PC-3 (cell line): ENCODE measurements around the gene MYH6.

Experiments used
- EZH2 ChIP-seq: fragments of 300-600 bp; sonication (generic); IDR thresholded peaks from one replicate; pipeline ENCODE4 v1.6.1; 2017; ENCODE audit warnings: antibody characterized with exemption, mild to moderate bottlenecking, low read length; ENCODE audit not compliant: unreplicated experiment
- EZH2phosphoT487 ChIP-seq: fragments of 300-600 bp; sonication (generic); IDR thresholded peaks from 2 replicates; pipeline ENCODE4 v1.6.1; 2018; ENCODE audit warnings: mild to moderate bottlenecking, antibody characterized with exemption, low read length, borderline replicate concordance
- TF ChIP-seq, protein P1 (sequence below): fragments of 300-600 bp; sonication (generic); conservative IDR thresholded peaks from 2 replicates; pipeline ENCODE4 v1.5.1; 2017; ENCODE audit warnings: antibody characterized with exemption, low read depth, mild to moderate bottlenecking, low read length

- TF ChIP-seq EZH2: no peak
- TF ChIP-seq, protein P1, sequence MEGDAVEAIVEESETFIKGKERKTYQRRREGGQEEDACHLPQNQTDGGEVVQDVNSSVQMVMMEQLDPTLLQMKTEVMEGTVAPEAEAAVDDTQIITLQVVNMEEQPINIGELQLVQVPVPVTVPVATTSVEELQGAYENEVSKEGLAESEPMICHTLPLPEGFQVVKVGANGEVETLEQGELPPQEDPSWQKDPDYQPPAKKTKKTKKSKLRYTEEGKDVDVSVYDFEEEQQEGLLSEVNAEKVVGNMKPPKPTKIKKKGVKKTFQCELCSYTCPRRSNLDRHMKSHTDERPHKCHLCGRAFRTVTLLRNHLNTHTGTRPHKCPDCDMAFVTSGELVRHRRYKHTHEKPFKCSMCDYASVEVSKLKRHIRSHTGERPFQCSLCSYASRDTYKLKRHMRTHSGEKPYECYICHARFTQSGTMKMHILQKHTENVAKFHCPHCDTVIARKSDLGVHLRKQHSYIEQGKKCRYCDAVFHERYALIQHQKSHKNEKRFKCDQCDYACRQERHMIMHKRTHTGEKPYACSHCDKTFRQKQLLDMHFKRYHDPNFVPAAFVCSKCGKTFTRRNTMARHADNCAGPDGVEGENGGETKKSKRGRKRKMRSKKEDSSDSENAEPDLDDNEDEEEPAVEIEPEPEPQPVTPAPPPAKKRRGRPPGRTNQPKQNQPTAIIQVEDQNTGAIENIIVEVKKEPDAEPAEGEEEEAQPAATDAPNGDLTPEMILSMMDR: no peak
- no peak for TF ChIP-seq EZH2phosphoT487
These were observed 38.3 kb upstream of the MYH6 start for GRCh38 chr14:23446291-23446851.
